ENCODE results near the gene STYK1. TPM values are rescaled to one million over a fixed set of nuclear protein-coding genes. Genes with fewer than 3 reads are reported as not detected.

The STYK1 gene, protein sequence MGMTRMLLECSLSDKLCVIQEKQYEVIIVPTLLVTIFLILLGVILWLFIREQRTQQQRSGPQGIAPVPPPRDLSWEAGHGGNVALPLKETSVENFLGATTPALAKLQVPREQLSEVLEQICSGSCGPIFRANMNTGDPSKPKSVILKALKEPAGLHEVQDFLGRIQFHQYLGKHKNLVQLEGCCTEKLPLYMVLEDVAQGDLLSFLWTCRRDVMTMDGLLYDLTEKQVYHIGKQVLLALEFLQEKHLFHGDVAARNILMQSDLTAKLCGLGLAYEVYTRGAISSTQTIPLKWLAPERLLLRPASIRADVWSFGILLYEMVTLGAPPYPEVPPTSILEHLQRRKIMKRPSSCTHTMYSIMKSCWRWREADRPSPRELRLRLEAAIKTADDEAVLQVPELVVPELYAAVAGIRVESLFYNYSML
- 3.2 and 6.7 TPM in 2 replicates for total RNA-seq

DNA sequence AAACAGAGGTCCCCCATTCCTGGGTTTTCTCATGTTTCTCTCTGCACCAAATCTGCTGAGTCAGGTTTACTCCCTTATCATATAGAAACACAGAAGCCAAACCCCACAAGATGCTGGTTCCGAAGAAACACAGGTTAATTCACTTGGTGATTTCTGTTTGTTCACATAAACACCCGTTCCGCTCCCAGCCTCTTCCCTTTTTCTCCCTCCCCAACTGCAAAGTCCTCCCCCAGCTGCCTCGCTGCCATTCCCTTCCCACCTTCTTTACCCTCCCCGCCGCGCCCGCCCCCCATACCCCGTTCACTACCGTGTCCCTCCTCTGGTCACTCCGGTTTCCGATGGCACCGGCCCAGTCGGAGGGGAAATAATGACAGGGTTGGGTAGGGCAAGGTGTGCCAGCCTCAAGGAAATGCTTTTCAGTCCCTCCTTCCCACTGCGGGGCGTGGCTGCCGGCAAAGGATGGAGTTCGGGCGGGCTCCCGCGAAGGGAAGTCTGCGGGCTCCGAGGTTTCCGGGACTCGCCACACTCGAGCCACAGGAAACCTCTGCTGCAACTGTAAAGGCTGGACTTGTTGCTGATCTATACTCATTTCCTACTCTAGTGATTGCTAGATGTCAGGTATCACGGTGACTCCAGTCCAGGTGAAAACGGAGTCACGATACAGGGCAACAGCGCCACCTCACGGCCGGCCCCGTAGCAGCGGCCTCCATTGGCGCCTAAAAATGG is at the start of gene STYK1:
Gene STYK1 (minus strand): TSS at position 394 of the 726 bp plus-strand sequence. CDS start 39,434 bp downstream, outside the sequence.
- DNase-seq (ENCODE audit: low read depth in 2 of 2) = peak in 1 of 2 donors; percentile 77

DNA sequence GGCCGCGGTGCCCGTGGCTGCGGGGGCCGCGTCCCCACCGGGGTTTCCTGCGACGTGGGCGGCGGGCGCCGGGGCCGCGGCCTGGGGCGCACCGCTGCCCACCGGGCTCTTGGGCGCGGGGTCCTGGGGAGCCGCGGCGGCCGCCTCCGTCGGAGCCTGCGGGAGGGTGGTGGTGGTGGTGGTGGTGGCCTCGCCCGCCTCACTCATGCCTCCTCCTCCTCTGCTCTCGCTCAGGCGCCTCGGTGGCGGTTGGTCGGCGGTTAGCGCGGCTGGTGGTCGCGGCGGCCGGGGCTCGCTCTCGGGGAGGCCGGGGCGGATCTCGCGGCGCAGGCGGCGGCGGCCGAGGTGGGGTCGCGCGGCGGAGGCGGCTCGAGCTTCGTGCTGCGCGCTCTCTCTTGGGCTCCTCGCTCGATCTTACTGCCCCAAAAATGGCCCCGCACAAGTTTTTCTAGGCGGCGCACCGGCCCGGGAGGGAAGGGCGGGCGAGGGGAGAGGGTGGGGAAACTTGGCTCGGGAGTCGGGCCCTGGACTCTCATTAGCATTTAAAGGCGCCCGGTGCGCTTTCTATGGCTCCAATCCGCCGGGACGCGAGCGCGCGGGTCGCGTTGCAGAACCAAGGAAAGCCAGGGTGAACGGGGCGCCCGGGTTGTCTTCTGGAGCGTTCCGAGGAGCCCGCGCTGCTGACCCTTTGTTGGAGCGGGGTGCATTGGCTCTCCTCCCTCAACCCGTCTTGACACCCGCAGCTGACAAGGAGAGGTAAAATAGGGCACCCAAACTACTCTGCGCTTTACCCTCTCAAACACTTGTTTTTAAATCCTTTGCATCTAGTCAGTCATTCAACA is 49.3 kb upstream of the STYK1 start, which contains the start of gene YBX3:
Gene YBX3 (minus strand): TSS at position 419 of the 842 bp plus-strand sequence. CDS start 212 bp downstream, at position 207.
- peak; percentile 69 to 90 for DNase-seq (ENCODE audit: low read depth in 2 of 2)

DNA sequence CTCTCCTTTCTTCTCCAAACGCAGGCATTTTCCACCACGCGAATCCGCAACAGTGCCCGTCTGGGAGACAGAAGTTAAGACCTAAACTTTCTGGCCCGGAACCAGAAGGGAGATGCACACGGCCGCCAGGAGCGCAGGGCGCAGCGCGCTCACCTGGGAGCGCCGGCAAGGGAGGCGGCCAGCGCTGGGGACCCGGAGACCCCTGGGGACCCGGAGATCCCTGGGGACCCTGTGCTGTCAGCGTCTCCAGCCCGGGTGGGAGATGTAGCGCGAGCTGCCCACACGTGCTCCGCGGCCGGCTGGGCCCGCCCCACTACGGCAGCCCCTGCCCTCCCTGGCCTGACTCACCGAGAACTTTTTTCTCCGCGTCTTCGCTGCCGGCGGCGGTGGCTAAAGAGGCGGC is 48.7 kb upstream of the STYK1 start:
- DNase-seq (ENCODE audit: low read depth in 2 of 2) = peak in 1 of 2 donors; percentile 65

DNA sequence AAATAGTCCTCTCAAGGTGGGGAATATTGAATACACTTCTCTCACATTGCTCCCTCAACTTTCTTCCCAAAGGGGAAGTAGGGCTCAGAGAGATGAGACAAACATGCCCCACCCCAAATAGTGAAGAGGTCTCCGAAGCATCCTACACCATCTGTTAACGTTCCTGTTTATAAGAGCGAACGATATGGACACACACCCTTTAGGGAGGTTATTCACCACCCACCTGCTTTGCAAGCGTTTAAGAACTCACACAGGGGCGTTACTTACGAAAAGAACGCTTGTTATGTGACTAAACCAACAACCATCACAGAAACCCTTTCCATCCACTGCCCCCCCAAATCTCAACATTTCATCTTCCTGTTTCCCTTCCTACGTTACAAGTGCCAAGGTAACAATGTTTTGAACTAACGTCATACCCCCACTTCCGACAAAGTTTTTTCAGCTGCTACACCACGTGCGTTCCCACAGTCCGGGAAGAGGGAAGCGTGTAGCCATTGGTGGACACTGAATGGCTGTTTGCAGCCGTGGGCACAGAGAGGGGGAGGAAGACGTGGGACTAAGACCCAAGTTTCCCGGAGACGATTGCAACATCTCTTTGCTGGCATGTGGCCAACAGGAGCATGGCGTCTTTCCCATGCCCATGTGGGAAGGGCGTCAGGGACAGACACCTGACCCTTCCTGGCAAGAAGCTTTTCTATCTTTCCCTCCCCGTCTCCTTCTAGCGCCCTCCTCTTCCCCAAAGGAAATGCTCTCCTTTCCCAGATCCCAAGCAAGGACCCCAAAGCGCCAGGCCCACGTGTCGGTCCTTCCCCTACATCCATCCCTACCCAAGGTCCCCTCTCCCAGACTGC is 48.0 kb upstream of the STYK1 start:
- DNase-seq (ENCODE audit: low read depth in 2 of 2) = peak; percentile 99 to 100

DNA sequence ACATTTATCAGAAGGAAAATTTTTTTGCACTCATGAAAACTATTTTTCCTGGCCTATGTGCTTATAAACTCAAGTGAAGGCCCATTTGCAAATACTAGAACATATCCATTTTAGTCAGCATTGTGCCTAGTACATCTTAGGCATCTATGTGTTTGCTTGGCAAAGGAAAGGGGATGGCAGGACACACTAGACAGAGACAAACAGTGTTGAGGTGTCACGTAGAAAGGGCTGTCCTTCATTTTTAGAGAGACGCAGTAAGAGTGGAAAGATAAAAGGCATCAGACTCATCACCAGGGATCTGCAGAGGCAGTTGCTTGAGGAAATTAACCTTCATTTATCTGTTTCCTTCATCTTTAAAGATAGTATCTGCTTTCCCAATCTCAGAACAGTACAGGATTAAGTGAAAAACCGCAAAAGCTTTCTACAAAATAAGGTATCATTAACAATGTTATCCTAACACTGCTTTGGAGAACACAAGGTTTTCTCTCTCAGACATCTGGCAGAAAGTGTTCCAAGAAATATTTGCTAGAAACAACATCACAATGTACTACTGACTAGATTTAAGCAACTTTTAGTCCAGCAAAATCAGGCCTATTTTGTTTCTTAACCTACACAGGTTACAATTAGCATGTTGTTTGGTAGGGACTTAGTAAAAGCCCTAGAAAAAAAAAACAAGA is 47.3 kb upstream of the STYK1 start:
- peak in 1 of 2 donors; percentile 25 for DNase-seq (ENCODE audit: low read depth in 2 of 2)

DNA sequence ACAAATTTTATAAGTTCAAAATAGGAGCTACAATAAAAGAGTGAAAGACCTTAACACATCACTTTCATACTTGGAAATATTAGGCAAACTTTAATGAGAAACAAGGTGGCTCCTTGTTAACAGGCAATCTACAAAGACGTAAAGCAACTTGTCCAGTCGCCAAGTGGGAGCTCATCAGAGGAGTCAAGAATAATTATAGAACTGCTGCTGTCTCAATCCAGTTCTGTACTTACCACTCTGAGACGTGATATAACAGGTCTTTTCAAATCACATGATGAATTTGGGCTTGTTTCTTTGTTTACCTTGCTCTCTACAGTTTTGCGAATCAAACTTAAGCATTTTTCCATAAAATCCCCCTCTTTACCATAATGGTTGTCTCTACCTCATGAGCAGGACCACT is 45.6 kb upstream of the STYK1 start:
- no peak for DNase-seq (ENCODE audit: low read depth in 2 of 2)

DNA sequence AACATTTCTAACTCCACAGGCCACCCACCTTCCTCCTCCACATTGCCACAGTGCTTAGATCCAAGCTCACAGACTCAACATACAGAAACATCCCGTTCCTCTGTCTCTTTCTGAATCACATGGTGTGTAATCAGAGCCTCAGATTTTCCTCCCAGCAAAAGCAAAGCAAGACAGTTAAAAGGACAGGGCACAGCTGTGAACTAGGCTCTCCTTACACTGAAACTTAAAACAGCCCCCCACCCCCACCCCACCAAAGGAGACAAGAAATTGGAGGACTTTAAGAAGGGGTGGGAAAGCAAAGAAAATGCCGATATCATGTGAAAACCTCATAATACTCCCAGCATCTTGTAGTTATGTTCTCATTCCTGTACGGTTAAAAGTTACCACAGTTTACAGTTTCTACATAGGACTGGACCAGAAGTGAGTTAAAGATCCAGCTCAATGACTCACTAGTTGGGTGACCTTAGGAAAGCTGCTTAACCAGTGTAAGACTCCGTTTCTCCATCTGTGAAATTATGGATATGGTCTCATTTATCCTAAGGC is 44.5 kb upstream of the STYK1 start:
- peak in 1 of 2 donors; percentile 60 for DNase-seq (ENCODE audit: low read depth in 2 of 2)

DNA sequence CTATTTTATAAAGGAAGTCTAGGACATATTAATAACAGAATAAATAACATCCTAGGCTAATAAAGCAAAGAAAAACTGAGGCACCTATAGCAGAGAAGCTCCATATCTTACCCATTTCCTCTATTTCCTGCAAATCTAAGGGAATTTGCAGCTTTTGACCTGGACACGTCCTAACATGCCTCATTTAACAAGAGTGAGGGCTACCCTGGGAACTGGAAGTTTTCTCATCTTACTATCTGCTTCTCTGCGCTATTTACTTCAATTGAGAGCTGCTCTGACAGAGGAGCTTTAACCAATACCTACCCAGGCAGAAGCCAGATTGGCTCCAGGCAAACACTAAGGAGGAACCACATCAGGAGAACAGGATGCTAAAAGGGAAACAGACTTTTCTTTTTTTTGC is 43.6 kb upstream of the STYK1 start:
- peak in 1 of 2 donors; percentile 81 for DNase-seq (ENCODE audit: low read depth in 2 of 2)

DNA sequence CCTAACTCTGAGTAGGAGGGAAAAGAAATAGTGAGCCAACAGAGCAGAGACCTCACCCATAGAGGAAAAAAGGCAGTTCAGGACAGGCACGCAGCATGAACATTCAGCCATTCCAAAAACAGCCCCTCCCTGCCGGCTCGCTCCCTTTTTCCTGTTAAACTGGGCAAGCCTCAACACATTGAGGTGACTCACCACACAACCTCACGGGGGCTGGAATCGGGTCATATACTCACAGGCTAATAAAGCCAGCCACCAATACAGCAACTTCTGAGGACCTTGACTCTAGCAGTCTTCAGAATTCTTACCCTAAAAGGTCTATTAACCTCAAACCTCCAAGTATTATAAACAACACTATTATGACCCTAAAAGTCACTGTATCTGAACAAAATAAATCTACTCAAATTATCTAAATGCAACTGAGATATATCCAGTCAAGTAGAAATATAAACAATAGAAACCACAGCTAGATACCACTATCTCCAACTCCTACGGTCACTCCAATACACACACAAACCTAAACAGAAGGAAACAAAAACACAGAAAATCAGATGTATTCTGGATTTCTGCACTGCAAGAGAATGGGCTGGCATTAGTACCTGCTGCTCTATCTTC is 43.0 kb upstream of the STYK1 start:
- peak; percentile 85 to 96 for DNase-seq (ENCODE audit: low read depth in 2 of 2)

DNA sequence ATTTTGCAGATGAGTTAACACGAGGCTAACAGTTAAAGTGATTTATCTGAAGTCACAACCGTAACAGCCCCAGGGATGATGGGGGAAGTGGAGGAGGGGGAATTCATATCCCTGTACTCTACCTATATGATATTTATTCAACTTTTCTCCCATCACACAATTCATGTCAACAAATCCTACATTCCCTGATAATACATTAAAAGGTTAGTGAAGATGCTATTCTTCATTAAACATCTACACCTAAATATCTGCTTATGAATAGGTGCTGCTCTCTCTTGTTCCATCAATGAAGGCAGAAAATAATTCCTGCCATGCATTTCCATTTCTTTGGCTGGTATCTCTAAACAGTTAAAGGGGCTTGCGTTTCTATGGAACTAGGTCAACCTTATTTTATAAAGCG is 42.4 kb upstream of the STYK1 start:
- DNase-seq (ENCODE audit: low read depth in 2 of 2) = no peak

DNA sequence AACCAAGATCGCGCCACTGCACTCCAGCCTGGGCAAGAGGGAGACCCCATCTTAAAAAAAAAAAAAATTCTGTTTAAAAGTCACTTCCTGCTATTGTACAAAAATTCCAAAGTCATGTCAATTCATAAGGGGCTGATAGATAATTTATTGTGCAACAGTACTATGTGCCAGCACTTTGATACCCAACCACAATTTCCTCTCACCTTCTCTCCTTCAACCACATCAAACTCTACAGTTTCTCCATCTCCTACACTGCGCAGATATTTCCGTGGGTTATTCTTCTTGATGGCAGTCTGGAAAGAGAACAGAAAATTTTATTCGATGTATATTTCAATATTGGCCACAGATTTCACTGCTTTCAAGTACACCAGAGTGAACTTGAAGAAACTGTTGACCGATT is 41.6 kb upstream of the STYK1 start:
- DNase-seq (ENCODE audit: low read depth in 2 of 2) = no peak

DNA sequence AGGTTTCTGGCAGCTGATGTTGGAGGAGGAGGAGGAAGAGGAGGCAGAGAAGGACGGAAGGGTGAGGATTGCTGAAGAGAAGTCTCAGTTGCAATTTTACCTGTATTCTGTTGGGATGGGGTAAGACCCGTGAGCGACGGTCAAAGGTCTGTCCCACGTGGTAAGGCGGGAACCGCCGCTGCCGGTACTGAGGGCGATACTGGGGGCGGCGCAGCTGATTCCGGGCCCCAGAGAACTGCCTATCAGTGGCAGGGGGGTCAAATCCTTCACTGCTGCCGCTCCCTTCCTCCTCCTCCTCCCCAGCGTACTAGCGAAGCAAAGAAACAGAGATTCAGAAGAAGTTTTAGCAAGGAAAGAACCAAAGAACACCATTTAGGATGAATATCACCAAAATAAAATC is 36.0 kb upstream of the STYK1 start:
- no peak for DNase-seq (ENCODE audit: low read depth in 2 of 2)

DNA sequence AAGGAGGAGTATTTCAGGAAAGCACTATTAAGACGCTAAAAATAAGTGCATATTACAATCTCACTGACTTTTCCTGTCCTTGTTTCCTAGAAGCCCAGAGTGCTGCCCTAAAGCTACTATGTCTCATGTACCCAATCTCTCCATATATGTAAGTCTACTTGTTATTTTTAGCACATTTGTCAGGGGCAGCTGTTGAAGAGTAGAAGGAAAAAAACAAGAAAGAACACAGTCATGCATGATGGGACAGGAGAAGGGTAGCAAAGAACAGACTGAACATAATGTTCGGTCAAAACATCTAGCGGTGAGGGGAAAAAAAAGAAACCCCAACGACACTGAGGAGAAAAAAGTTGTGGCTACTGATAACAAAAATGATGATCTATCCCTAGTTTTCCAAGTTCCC is 35.0 kb upstream of the STYK1 start:
- DNase-seq (ENCODE audit: low read depth in 2 of 2) = no peak

DNA sequence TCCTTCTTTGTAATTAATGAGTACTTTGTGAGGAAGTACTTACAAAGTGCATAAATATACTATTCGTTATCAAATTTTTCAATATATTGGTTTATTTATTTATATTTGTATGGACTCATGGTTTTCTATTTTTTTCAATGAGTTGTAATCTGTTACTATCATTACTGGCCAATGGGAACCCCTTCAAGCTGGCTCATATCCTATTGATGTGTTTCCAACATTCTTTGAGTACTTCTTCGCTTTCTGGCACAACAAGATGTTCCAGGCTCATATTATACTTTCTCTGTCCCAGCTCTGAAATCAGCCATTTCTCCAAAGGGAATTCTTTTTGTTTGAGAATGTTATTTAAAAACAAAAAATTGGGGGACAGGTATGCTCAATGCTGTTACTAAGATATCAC is 31.8 kb upstream of the STYK1 start:
- no peak for DNase-seq (ENCODE audit: low read depth in 2 of 2)

DNA sequence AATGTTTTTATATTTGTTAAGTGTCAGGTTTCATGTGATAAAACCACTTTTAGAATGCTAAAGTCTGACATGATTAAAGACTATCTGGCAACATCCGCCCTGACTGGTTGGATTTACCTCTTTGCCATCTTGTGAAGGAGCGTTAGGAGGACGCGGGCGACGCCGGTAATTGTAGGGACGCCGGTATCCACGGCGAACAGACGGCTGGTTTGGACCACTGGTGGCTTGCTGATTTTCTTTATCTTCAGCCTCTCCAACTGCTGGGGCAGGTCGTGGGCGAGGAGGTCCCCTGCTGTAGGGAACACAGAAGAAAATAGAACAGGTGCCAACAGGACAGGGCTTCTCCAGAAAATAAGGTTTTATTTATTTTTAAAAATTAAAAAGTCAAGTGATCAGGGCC is 28.0 kb upstream of the STYK1 start:
- DNase-seq (ENCODE audit: low read depth in 2 of 2) = no peak

DNA sequence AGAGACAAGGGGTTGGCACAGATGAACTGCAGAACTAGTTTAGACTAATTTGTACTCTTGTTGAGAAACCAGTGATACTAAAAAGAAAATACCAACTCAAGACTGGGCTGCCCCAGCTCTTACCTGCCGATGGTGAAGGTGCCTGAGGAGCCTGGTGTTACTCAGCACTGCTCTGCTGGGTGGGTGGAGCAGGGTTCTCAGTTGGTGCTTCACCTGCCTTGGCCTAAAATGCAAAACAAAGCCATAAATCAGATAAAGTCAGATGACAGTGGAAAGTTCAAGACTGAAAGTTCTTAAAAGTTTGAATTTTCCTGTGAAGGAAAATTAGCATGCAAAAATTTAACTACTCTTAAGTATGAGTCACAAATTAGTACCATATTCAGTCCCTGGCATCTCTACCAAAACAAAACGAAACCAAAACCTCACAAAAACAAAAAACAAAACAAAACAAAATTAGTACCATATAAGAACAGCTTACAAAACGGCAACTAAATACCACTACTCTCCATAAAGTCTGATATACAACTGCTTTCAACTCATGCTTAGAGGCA is 27.4 kb upstream of the STYK1 start:
- DNase-seq (ENCODE audit: low read depth in 2 of 2) = no peak

DNA sequence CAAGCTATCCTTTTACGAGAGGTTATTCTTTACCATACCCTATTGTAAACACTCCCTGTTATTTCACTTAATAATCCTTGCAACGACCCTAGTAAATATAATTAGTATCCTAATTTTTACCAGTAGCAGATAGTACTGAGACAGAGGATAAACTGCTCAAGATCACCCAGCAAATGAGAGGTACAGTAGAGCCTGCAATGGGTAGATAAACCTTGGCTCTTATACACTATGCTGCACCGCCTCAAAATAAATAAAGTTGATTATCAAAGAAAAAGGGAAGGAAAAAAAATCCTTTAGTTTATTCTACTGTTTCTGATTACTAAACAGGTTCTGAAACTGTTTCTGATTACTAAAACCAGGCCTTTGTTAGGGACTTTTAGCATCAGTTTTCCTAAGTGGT is 26.7 kb upstream of the STYK1 start:
- DNase-seq (ENCODE audit: low read depth in 2 of 2) = no peak

DNA sequence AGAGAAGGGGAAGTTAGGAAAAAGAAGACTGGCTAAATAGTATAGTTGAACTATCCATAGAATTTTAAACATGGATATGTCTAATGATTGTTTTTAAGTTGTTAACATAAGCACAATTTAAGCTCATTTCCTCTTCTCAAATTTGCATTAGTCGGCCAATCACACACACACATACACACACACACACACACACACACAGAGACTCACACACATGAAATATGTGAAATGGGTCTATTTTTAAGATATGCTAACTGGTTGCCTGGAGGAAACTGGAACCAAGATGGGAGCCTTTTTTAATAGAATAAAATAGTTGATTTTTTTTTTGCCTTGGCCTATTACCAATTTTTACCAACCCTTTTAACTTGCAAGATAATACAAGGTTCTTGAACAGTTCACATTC is 24.0 kb upstream of the STYK1 start:
- no peak for DNase-seq (ENCODE audit: low read depth in 2 of 2)

DNA sequence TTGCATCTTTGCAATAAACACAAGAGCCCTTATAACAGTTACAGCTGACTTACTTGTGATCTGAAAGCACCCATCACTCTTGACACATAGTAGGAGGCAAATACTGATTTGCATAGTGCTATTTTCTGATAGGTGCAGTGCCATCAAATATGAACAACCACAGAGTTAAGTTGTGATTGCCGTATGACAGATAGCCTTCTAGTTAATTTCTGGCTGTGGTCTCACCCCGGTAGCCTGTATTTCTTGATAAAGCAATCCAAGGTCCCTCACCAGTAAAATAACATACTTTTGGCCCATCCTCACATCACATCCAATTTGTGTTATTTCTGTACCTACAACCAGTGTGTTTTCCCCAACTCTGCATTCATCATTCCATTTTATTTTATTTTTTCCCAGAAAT is 23.3 kb upstream of the STYK1 start:
- DNase-seq (ENCODE audit: low read depth in 2 of 2) = no peak

Measured in dermis microvascular lymphatic vessel endothelial cell (primary cell).